ENCODE measurements around the gene UBE3A.

UBE3A gene

GRCh38 chr15:25331404-25331803 lies 107.4 kb downstream of the UBE3A start:
- no peak for DNase-seq (ENCODE audit: low read depth in 3 of 3)

GRCh38 chr15:25329696-25330095 lies 109.1 kb downstream of the UBE3A start:
- DNase-seq (ENCODE audit: low read depth in 3 of 3), result no peak

GRCh38 chr15:25327686-25328085 lies 111.1 kb downstream of the UBE3A start:
- no peak for DNase-seq (ENCODE audit: low read depth in 3 of 3)

- no peak for DNase-seq (ENCODE audit: low read depth in 3 of 3)
Measured at GRCh38 chr15:25325187-25325586, 113.6 kb downstream of the UBE3A start.

- DNase-seq (ENCODE audit: low read depth in 3 of 3), result no peak
Measured at GRCh38 chr15:25323420-25323819, 115.4 kb downstream of the UBE3A start.

GRCh38 chr15:25287823-25288222 lies 151.0 kb downstream of the UBE3A start:
- no peak for DNase-seq (ENCODE audit: low read depth in 3 of 3)
